DND-41 (cell line): ENCODE measurements around the gene MCTS1.

Source experiments
- ATAC-seq: fragments of 200-7000 bp; cut with Tn5 transposase; 3 replicates; pipeline ENCODE4 v1.9.1; 2021; ENCODE audit warnings: low read depth; ENCODE audit not compliant: insufficient read depth
- DNase-seq: peaks from one replicate; pipeline ENCODE4 v3.0.0-alpha.2; 2020
- H2AFZ ChIP-seq: 2 replicates; pipeline ENCODE4 v1.6.0; 2012; ENCODE audit warnings: low read depth, low read length
- H3K27ac ChIP-seq: 2 replicates; pipeline ENCODE4 v1.5.1; 2012; ENCODE audit warnings: low read length, inconsistent platforms
- H3K27me3 ChIP-seq: fragments of 200-600 bp; sonication (generic); 2 replicates; pipeline ENCODE4 v1.6.0; 2012; ENCODE audit warnings: low read length, mild to moderate bottlenecking, inconsistent platforms; ENCODE audit not compliant: insufficient read depth, poor library complexity
- H3K36me3 ChIP-seq: 2 replicates; pipeline ENCODE4 v1.5.1; 2012; ENCODE audit warnings: low read length, inconsistent platforms; ENCODE audit not compliant: insufficient read depth
- H3K4me1 ChIP-seq: 2 replicates; pipeline ENCODE4 v1.5.1; 2012; ENCODE audit warnings: mild to moderate bottlenecking, low read length; ENCODE audit not compliant: insufficient read depth
- H3K4me2 ChIP-seq: 2 replicates; pipeline ENCODE4 v1.6.0; 2012; ENCODE audit warnings: mild to moderate bottlenecking, moderate library complexity, low read length, inconsistent platforms; ENCODE audit not compliant: insufficient read depth
- H3K4me3 ChIP-seq, 2 experiments: fragments of 200-600 bp in 1 of 2; shearing (Covaris generic) in 1 of 2; 2 replicates each; pipeline ENCODE4 v1.5.1; 2012 to 2016; ENCODE audit warnings: inconsistent platforms in 2 of 2, low read length in 2 of 2, mild to moderate bottlenecking in 2 of 2, low read depth in 1 of 2, moderate library complexity in 1 of 2
- H3K79me2 ChIP-seq: 2 replicates; pipeline ENCODE4 v1.6.0; 2012; ENCODE audit warnings: low read length, inconsistent platforms; ENCODE audit not compliant: insufficient read depth
- H3K9ac ChIP-seq: 2 replicates; pipeline ENCODE4 v1.6.0; 2012; ENCODE audit warnings: low read depth, mild to moderate bottlenecking, inconsistent platforms, low read length, moderate library complexity
- H3K9me3 ChIP-seq: 2 replicates; pipeline ENCODE4 v1.5.1; 2012; ENCODE audit warnings: low read length, moderate library complexity, mild to moderate bottlenecking, inconsistent platforms; ENCODE audit not compliant: insufficient read depth, severe bottlenecking
- H4K20me1 ChIP-seq: 2 replicates; pipeline ENCODE4 v1.6.0; 2012; ENCODE audit warnings: low read length; ENCODE audit not compliant: insufficient read depth
- EZH2 ChIP-seq: IDR thresholded peaks from 3 replicates; pipeline ENCODE4 v1.6.1; 2012; ENCODE audit warnings: borderline replicate concordance, low read depth, mild to moderate bottlenecking, moderate library complexity, low read length, inconsistent platforms; ENCODE audit not compliant: severe bottlenecking
- TF ChIP-seq, protein P1 (sequence below): IDR thresholded peaks from 2 replicates; pipeline ENCODE4 v1.5.1; 2012; ENCODE audit warnings: borderline replicate concordance, low read length, moderate library complexity, mild to moderate bottlenecking; ENCODE audit not compliant: poor library complexity, severe bottlenecking; ENCODE audit errors: extremely low read depth

The MCTS1 gene

DNA sequence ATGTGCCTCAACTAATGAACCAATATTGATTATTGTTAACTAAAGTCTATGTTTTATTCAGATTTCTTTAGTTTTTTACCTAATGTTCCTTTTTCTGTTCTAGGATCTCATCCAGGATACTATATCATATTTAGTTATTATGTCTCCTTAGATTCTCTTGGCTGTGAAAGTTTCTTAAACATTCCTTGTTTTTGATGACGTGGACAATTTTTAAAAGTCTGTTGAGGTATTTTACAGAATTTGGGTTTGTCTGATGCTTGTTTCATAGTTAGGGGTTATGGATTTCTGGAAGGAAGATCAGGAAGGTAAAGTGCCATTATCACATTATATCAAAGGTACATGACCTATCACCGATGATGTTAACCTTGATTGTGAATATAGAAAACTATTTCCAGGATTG lies 18.2 kb upstream of the MCTS1 start:
- H3K79me2 ChIP-seq = no peaks in the 10 kb centered on the region
- no peaks in the 10 kb centered on the region for H3K9me3 ChIP-seq
- H4K20me1 ChIP-seq = no peaks in the 10 kb centered on the region
- no peak for ATAC-seq
- no peaks in the 10 kb centered on the region for H3K4me1 ChIP-seq
- H3K27me3 ChIP-seq = no peaks in the 10 kb centered on the region
- no peak for DNase-seq
- H3K4me2 ChIP-seq = no peak overlapping the region
- H3K27ac ChIP-seq = no peak overlapping the region
- TF ChIP-seq, protein P1, sequence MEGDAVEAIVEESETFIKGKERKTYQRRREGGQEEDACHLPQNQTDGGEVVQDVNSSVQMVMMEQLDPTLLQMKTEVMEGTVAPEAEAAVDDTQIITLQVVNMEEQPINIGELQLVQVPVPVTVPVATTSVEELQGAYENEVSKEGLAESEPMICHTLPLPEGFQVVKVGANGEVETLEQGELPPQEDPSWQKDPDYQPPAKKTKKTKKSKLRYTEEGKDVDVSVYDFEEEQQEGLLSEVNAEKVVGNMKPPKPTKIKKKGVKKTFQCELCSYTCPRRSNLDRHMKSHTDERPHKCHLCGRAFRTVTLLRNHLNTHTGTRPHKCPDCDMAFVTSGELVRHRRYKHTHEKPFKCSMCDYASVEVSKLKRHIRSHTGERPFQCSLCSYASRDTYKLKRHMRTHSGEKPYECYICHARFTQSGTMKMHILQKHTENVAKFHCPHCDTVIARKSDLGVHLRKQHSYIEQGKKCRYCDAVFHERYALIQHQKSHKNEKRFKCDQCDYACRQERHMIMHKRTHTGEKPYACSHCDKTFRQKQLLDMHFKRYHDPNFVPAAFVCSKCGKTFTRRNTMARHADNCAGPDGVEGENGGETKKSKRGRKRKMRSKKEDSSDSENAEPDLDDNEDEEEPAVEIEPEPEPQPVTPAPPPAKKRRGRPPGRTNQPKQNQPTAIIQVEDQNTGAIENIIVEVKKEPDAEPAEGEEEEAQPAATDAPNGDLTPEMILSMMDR = no peak
- TF ChIP-seq EZH2 = no peak
- no peaks in the 10 kb centered on the region for H3K36me3 ChIP-seq
- no peak overlapping the region for H3K4me3 ChIP-seq
- H2AFZ ChIP-seq = no peak overlapping the region
- H3K9ac ChIP-seq = no peak overlapping the region

DNA sequence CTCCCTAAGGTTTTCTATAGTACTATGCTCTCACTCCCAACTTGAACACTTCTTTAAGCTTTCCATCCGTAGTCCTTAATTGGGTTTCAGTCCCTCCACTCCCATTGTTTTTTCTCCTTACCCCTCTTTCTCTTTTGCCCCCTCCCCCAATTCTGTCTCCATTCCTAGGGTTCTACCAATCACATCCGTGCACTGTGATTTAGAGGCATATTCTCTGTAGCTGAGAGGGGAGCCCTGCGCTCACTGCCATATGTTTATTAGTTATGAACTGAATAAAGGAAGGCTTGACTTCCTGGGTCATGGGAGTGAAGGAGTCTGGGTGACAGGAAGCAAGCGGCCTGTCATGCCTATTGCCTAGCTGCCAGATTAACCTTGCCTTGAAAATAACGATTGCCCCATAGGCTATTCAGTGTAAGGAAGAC lies 471 bp downstream of the MCTS1 start:
- peak overlapping the region; percentile 78 for H2AFZ ChIP-seq
- H3K4me2 ChIP-seq = peak overlapping the region; percentile 76
- H3K4me3 ChIP-seq = peak overlapping the region; percentile 77 to 80
- no peaks in the 10 kb centered on the region for H3K27me3 ChIP-seq
- peak overlapping the region; percentile 96 for H3K27ac ChIP-seq
- H3K9ac ChIP-seq = peak overlapping the region; percentile 83
- TF ChIP-seq EZH2 = no peak
- TF ChIP-seq, protein P1 = no peak
- H3K4me1 ChIP-seq = peaks cover 26% of the 10 kb centered on the region
- peaks cover 17% of the 10 kb centered on the region for H3K36me3 ChIP-seq
- ATAC-seq (peak; percentile 76), DNase-seq (peak; percentile 49)
- no peaks in the 10 kb centered on the region for H3K9me3 ChIP-seq
- no peaks in the 10 kb centered on the region for H4K20me1 ChIP-seq
- H3K79me2 ChIP-seq = peaks cover 44% of the 10 kb centered on the region

DNA sequence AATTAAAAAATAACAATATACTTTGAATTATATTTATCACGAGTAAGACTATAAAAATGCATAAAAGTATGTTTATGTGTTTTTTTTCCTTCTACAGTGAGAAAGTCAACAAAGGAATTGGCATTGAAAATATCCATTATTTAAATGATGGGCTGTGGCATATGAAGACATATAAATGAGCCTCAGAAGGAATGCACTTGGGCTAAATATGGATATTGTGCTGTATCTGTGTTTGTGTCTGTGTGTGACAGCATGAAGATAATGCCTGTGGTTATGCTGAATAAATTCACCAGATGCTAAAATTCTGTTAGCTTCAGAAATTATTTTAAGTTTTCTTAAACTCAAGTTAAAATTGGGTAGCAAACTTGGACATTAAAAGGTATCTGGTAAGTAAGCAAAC lies 8.2 kb downstream of the MCTS1 start:
- H3K36me3 ChIP-seq = peaks cover 51% of the 10 kb centered on the region

More for the DNA sequence above, 8.2 kb downstream of the MCTS1 start:
- Histone ChIP-seq H3K27me3 (no peaks in the 10 kb centered on the region), H3K27ac (no peak overlapping the region), H3K4me3 (no peak overlapping the region), H3K79me2 (peaks cover 13% of the 10 kb centered on the region; the same call in 1 of the 2 replicates), H3K9me3 (no peaks in the 10 kb centered on the region), H3K4me2 (no peak overlapping the region), H2AFZ (no peak overlapping the region), H4K20me1 (no peaks in the 10 kb centered on the region), H3K9ac (no peak overlapping the region), H3K4me1 (no peaks in the 10 kb centered on the region)
- no peak for DNase-seq
- ATAC-seq = no peak
- no peak for TF ChIP-seq EZH2
- TF ChIP-seq, protein P1 = no peak
